ENCODE results near the gene ZNF559. TPM values are rescaled to one million over a fixed set of nuclear protein-coding genes. Genes with fewer than 3 reads are reported as not detected.
A peak's percentile ranks its signal among the peaks of the same experiment; 100 is the strongest.

ZNF559 gene
- total RNA-seq, 1 donor from 2014 or later, result 5.5 TPM

DNA sequence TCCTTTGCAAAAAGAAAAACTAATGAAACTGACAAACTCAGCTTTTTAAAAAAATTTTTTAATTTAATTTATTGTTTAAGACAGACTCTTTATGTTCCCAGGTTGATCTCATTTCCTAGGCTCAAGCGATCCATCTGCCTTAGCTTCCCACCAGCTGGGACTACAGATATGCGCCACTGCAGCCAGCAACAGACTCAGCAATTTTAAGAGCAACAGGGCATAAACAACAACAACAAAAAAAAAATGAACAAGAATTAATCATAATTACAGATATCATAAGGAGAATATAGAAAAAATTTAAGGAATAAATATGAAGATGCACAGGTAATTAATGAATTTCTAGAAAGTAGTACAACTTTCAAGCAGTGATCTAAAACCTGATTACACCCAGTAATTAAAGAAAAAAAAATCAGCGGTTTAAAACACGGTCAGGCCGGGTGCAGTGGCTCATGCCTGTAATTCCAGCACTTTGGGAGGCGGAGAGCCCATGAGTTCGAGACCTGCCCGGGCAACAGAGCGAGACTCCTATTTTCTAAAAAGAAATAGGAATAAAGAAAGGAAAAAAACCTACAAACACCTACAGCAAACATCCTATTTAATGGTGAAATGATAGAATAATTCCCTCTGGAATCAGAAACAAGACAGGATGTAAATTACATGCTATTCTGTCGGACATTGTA, 15.7 kb upstream of the ZNF559 start:
- peak overlapping the region; percentile 94 for H3K9ac ChIP-seq (ENCODE audit: low read length)
- Mint-ChIP-seq H3K27ac (ENCODE audit: unreplicated experiment) (no peak overlapping the region), H3K36me3 (ENCODE audit: low read depth, unreplicated experiment) (peaks cover 5% of the 10 kb centered on the region), H3K27me3 (ENCODE audit: low read depth, unreplicated experiment) (no peaks in the 10 kb centered on the region), H3K4me3 (ENCODE audit: unreplicated experiment) (peak overlapping the region; percentile 92), H3K9me3 (ENCODE audit: unreplicated experiment) (peaks cover 27% of the 10 kb centered on the region), H3K4me1 (ENCODE audit: low read depth, unreplicated experiment) (no peaks in the 10 kb centered on the region)
- H4K20me1 ChIP-seq (ENCODE audit: insufficient read depth, low read length), result no peaks in the 10 kb centered on the region
- peak; percentile 28 for DNase-seq (ENCODE audit: low read depth)
- no peak overlapping the region for H2AFZ ChIP-seq (ENCODE audit: low read depth, low read length)
- peaks cover 9% of the 10 kb centered on the region for H3K9me3 ChIP-seq (ENCODE audit: insufficient read depth, low read depth, low read length)
- peaks cover 2% of the 10 kb centered on the region for H3K4me1 ChIP-seq (ENCODE audit: insufficient read depth, low read length)
- H3K27me3 ChIP-seq (ENCODE audit: insufficient read depth, low read length), result no peaks in the 10 kb centered on the region
- TF ChIP-seq, protein P1, sequence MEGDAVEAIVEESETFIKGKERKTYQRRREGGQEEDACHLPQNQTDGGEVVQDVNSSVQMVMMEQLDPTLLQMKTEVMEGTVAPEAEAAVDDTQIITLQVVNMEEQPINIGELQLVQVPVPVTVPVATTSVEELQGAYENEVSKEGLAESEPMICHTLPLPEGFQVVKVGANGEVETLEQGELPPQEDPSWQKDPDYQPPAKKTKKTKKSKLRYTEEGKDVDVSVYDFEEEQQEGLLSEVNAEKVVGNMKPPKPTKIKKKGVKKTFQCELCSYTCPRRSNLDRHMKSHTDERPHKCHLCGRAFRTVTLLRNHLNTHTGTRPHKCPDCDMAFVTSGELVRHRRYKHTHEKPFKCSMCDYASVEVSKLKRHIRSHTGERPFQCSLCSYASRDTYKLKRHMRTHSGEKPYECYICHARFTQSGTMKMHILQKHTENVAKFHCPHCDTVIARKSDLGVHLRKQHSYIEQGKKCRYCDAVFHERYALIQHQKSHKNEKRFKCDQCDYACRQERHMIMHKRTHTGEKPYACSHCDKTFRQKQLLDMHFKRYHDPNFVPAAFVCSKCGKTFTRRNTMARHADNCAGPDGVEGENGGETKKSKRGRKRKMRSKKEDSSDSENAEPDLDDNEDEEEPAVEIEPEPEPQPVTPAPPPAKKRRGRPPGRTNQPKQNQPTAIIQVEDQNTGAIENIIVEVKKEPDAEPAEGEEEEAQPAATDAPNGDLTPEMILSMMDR (IDR thresholded peaks at IDR 0.05; ENCODE audit: insufficient read depth, low read depth, low read length), result no peak
- TF ChIP-seq EZH2 (IDR thresholded peaks at IDR 0.05; ENCODE audit: insufficient read depth, low read length), result no peak
- H3K4me2 ChIP-seq (ENCODE audit: low read length), result peak overlapping the region; percentile 87
- H3K27ac ChIP-seq (ENCODE audit: low read depth, low read length), result peak overlapping the region; percentile 18
- peaks cover 42% of the 10 kb centered on the region for H3K79me2 ChIP-seq (ENCODE audit: insufficient read depth, low read length)
- H3K4me3 ChIP-seq (ENCODE audit: insufficient read depth, low read depth, low read length), result peak overlapping the region; percentile 96
- H3K36me3 ChIP-seq (ENCODE audit: insufficient read depth, low read length), result peaks cover 12% of the 10 kb centered on the region
- no peak for FAIRE-seq

DNA sequence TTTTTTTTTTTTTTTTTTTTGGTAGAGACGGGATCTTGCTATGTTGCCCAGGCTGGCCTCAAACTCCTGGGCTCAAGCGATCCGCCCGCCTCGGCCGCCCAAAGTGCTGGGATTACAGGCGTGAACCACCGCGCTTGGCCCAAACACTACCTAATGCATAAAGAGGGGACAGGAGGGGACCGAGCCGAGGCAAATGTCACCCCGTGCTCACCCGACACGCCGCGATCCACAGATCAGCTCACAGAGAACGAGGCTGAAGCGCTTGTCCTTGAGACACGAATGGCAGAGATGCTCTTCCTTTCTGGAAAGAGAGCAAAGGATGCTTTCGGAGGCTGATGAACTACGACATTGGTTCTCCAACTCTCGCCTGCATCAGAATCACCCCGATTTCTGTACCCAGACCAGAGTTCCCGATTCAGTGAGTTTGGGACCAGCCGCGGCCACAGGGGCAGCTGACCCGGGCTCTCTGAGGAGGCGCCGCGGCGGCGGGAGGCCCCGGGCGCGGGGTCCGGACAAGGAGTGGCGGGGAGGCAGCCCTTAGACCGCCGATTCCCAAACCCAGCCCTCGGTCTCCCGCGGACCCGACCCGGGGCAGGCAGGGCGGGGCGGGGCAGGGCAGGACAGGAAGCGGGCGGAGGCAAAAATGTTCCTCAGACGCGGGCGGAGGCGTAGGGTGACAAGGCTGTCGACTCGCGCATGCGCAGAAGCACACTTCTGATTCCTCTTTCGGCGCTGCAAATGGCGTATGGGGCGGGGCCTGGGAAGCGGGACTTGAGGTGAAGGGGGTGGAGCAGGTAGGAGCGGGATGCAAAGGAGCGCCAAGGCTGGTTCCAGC, 14.6 kb upstream of the ZNF559 start, which contains the start of gene ZNF699:
TSS of gene ZNF699 (minus strand) at position 700 of the 835 bp plus-strand sequence. CDS start 4,719 bp downstream, outside the sequence.
- TF ChIP-seq, protein P1 (IDR thresholded peaks at IDR 0.05; ENCODE audit: insufficient read depth, low read depth, low read length), result no peak
- TF ChIP-seq EZH2 (IDR thresholded peaks at IDR 0.05; ENCODE audit: insufficient read depth, low read length), result no peak
- Histone ChIP-seq H3K27me3 (ENCODE audit: insufficient read depth, low read length) (no peaks in the 10 kb centered on the region), H3K9ac (ENCODE audit: low read length) (peak within 1 kb of the TSS; percentile 94), H2AFZ (ENCODE audit: low read depth, low read length) (peak within 1 kb of the TSS; percentile 97), H4K20me1 (ENCODE audit: insufficient read depth, low read length) (no peaks in the 10 kb centered on the region), H3K9me3 (ENCODE audit: insufficient read depth, low read depth, low read length) (peaks cover 11% of the 10 kb centered on the region), H3K79me2 (ENCODE audit: insufficient read depth, low read length) (peaks cover 34% of the 10 kb centered on the region), H3K4me3 (ENCODE audit: insufficient read depth, low read depth, low read length) (peak within 1 kb of the TSS; percentile 96), H3K27ac (ENCODE audit: low read depth, low read length) (peak within 1 kb of the TSS; percentile 88), H3K36me3 (ENCODE audit: insufficient read depth, low read length) (peaks cover 6% of the 10 kb centered on the region), H3K4me2 (ENCODE audit: low read length) (peak within 1 kb of the TSS; percentile 87), H3K4me1 (ENCODE audit: insufficient read depth, low read length) (peaks cover 2% of the 10 kb centered on the region)
- DNase-seq (ENCODE audit: low read depth) (peak; percentile 93), FAIRE-seq (peak; percentile 89)
- H3K9me3 Mint-ChIP-seq (ENCODE audit: unreplicated experiment), result peaks cover 33% of the 10 kb centered on the region
- peak within 1 kb of the TSS; percentile 92 for H3K4me3 Mint-ChIP-seq (ENCODE audit: unreplicated experiment)
- H3K4me1 Mint-ChIP-seq (ENCODE audit: low read depth, unreplicated experiment), result no peaks in the 10 kb centered on the region
- peak within 1 kb of the TSS; percentile 69 for H3K27ac Mint-ChIP-seq (ENCODE audit: unreplicated experiment)
- H3K36me3 Mint-ChIP-seq (ENCODE audit: low read depth, unreplicated experiment), result peaks cover 2% of the 10 kb centered on the region
- H3K27me3 Mint-ChIP-seq (ENCODE audit: low read depth, unreplicated experiment), result no peaks in the 10 kb centered on the region
